Endothelial cell of umbilical vein (primary cell): ENCODE results near the gene DNAJC11.

ENCODE experiments used
- EZH2 ChIP-seq: IDR thresholded peaks from 2 replicates; pipeline ENCODE4 v1.6.1; 2012; ENCODE audit warnings: borderline replicate concordance, low read depth, mild to moderate bottlenecking, moderate library complexity, low read length, inconsistent platforms; ENCODE audit not compliant: severe bottlenecking
- FOS ChIP-seq: IDR thresholded peaks from 2 replicates; pipeline ENCODE4 v1.6.1; 2011; ENCODE audit warnings: mild to moderate bottlenecking, low read length, moderate library complexity, borderline replicate concordance; ENCODE audit not compliant: insufficient read depth
- GATA2 ChIP-seq: IDR thresholded peaks from 2 replicates; pipeline ENCODE4 v1.7.0; 2011; ENCODE audit warnings: low read depth, mild to moderate bottlenecking, moderate library complexity, mixed read lengths, low read length; ENCODE audit not compliant: insufficient read length, insufficient read depth
- JUN ChIP-seq: IDR thresholded peaks from 2 replicates; pipeline ENCODE4 v1.6.1; 2011; ENCODE audit warnings: borderline replicate concordance, low read depth; ENCODE audit not compliant: insufficient read length, insufficient read depth
- MAX ChIP-seq: IDR thresholded peaks from 2 replicates; pipeline ENCODE4 v1.6.1; 2011; ENCODE audit not compliant: insufficient read depth, insufficient read length
- MYC ChIP-seq: IDR thresholded peaks from one replicate; pipeline ENCODE4 v1.6.1; 2011; ENCODE audit warnings: mild to moderate bottlenecking, low read depth, low read length
- POLR2A ChIP-seq: IDR thresholded peaks from 2 replicates; pipeline ENCODE4 v1.6.1; 2012; ENCODE audit warnings: low read depth, mild to moderate bottlenecking, control low read depth, low read length
- POLR2AphosphoS5 ChIP-seq: IDR thresholded peaks from 2 replicates; pipeline ENCODE4 v1.6.1; 2012; ENCODE audit warnings: low read depth, mild to moderate bottlenecking, control low read depth, low read length, moderate library complexity; ENCODE audit not compliant: insufficient read depth
- TF ChIP-seq, protein P1 (sequence below), 2 donors: IDR thresholded peaks; 1 replicate in 1 of 2; 2 replicates in 1 of 2; pipeline ENCODE4 v1.5.1; 2011; ENCODE audit warnings: low read length in 2 of 2, mild to moderate bottlenecking in 2 of 2, moderate library complexity in 2 of 2, control low read depth in 1 of 2, inconsistent platforms in 1 of 2, low read depth in 1 of 2; ENCODE audit not compliant: insufficient read depth in 1 of 2; ENCODE audit errors: extremely low read depth in 1 of 2

- TF ChIP-seq, protein P1, sequence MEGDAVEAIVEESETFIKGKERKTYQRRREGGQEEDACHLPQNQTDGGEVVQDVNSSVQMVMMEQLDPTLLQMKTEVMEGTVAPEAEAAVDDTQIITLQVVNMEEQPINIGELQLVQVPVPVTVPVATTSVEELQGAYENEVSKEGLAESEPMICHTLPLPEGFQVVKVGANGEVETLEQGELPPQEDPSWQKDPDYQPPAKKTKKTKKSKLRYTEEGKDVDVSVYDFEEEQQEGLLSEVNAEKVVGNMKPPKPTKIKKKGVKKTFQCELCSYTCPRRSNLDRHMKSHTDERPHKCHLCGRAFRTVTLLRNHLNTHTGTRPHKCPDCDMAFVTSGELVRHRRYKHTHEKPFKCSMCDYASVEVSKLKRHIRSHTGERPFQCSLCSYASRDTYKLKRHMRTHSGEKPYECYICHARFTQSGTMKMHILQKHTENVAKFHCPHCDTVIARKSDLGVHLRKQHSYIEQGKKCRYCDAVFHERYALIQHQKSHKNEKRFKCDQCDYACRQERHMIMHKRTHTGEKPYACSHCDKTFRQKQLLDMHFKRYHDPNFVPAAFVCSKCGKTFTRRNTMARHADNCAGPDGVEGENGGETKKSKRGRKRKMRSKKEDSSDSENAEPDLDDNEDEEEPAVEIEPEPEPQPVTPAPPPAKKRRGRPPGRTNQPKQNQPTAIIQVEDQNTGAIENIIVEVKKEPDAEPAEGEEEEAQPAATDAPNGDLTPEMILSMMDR (IDR thresholded peaks at IDR 0.05; ENCODE audit: extremely low read depth in 1 of 2, insufficient read depth in 1 of 2, low read depth in 1 of 2, low read length in 2 of 2) = no peak
- TF ChIP-seq POLR2AphosphoS5 (no peak), POLR2A (no peak), EZH2 (no peak), MYC (no peak), MAX (no peak), JUN (no peak), FOS (no peak), GATA2 (no peak)
These were observed 71.6 kb downstream of the DNAJC11 start for GRCh38 chr1:6630027-6630426.
